Measurements from ENCODE around the gene GPR62. TPM values are rescaled to one million over a fixed set of nuclear protein-coding genes. Genes with fewer than 3 reads are reported as not detected.

Gene GPR62
- total and polyA plus RNA-seq, 9 donors = 0.13 to 0.59 (median 0.50) TPM

GRCh38 chr3:52004906-52005395 is 49.8 kb downstream of the GPR62 start:
- no peaks in the 10 kb centered on the region for H3K9me3 ChIP-seq (replicated peaks; ENCODE audit: control insufficient read depth, low read depth, low read length)
- peaks cover 2% of the 10 kb centered on the region for H3K27me3 ChIP-seq (ENCODE audit: control insufficient read depth, insufficient read depth, low read length)
- H3K27ac ChIP-seq (ENCODE audit: low read length) = peak overlapping the region; percentile 66
- no peak for DNase-seq
- WGBS (ENCODE audit: insufficient coverage) = 64% methylated on average over 4 of the region's 4 CpGs
- no peaks in the 10 kb centered on the region for H3K36me3 ChIP-seq (ENCODE audit: control insufficient read depth, insufficient read depth, low read length)
- H3K4me3 ChIP-seq (ENCODE audit: low read length) = no peak overlapping the region
- H3K4me1 ChIP-seq (ENCODE audit: control insufficient read depth, insufficient read depth, low read length) = peaks cover 42% of the 10 kb centered on the region

DNA sequence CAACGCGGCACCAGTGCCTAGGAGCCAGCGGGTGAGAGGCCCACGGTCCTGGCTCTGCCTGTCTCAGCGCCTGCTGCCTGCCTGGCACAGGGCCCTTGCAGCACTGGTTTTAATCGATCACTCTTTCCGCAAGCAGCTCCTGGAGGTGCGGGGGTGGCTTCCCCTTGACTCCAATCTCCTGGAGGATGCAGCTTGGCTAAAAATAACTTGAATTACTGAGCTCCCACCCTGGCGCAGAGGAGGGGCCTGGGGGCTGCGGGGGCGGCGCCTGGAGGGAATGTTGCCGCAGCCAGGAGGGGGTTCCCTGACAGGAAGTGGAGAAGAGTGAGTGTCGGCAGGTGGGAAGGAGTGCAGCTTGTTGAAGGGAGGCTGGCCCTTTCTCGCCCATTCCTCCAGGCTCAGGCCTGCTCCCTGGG is 50.4 kb downstream of the GPR62 start:
- no peaks in the 10 kb centered on the region for H3K36me3 ChIP-seq (ENCODE audit: control insufficient read depth, insufficient read depth, low read length)
- no peak overlapping the region for H3K4me3 ChIP-seq (ENCODE audit: low read length)
- H3K27me3 ChIP-seq (ENCODE audit: control insufficient read depth, insufficient read depth, low read length) = peaks cover 2% of the 10 kb centered on the region
- WGBS (ENCODE audit: insufficient coverage) = 3% methylated on average over 13 of the region's 15 CpGs
- DNase-seq = peak; percentile 84
- H3K4me1 ChIP-seq (ENCODE audit: control insufficient read depth, insufficient read depth, low read length) = peaks cover 42% of the 10 kb centered on the region
- peak overlapping the region; percentile 55 for H3K27ac ChIP-seq (ENCODE audit: low read length)
- no peaks in the 10 kb centered on the region for H3K9me3 ChIP-seq (replicated peaks; ENCODE audit: control insufficient read depth, low read depth, low read length)

GRCh38 chr3:52006017-52006819 is 51.0 kb downstream of the GPR62 start:
- H3K4me3 ChIP-seq (ENCODE audit: low read length) = no peak overlapping the region
- 49% methylated on average over 7 of the region's 8 CpGs for WGBS (ENCODE audit: insufficient coverage)

DNA sequence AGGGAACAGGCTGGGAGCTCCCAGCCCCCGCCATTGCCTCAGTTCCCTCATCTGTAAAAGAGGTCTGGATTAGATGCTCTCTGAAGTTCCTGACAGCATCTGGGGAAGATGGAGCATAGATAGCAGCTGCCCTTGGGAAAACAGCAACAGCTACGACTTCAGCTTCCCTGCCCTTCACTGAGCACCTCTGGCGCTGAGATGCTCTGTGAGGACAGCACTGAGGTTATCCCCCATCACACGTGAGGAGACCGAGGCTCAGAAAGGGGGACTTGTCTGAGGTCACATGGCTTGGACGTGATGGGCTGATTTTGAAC is 51.6 kb downstream of the GPR62 start:
- WGBS (ENCODE audit: insufficient coverage) = 75% methylated on average over 2 of the region's 6 CpGs
- Histone ChIP-seq H3K4me1 (ENCODE audit: control insufficient read depth, insufficient read depth, low read length) (peaks cover 37% of the 10 kb centered on the region), H3K9me3 (replicated peaks; ENCODE audit: control insufficient read depth, low read depth, low read length) (no peaks in the 10 kb centered on the region), H3K4me3 (ENCODE audit: low read length) (no peak overlapping the region), H3K36me3 (ENCODE audit: control insufficient read depth, insufficient read depth, low read length) (no peaks in the 10 kb centered on the region), H3K27ac (ENCODE audit: low read length) (no peak overlapping the region), H3K27me3 (ENCODE audit: control insufficient read depth, insufficient read depth, low read length) (peaks cover 2% of the 10 kb centered on the region)
- no peak for DNase-seq

More at GRCh38 chr3:52006017-52006819, 51.0 kb downstream of the GPR62 start:
- H3K4me1 ChIP-seq (ENCODE audit: control insufficient read depth, insufficient read depth, low read length) = peaks cover 42% of the 10 kb centered on the region
- peak overlapping the region; percentile 55 for H3K27ac ChIP-seq (ENCODE audit: low read length)
- peaks cover 2% of the 10 kb centered on the region for H3K27me3 ChIP-seq (ENCODE audit: control insufficient read depth, insufficient read depth, low read length)
- DNase-seq = no peak
- no peaks in the 10 kb centered on the region for H3K9me3 ChIP-seq (replicated peaks; ENCODE audit: control insufficient read depth, low read depth, low read length)
- no peaks in the 10 kb centered on the region for H3K36me3 ChIP-seq (ENCODE audit: control insufficient read depth, insufficient read depth, low read length)

Other genes starting within 250 kb of the GPR62 start
- 0.31 TPM for gene GRM2, start 248.3 kb upstream of the GPR62 start, total RNA-seq
- under 1 TPM; 0.36 to 0.78 (median 0.54) TPM for gene GRM2, start 248.3 kb upstream of the GPR62 start, polyA plus RNA-seq (ENCODE audit: insufficient read depth in 1 of 8, insufficient read length in 8 of 8, low replicate concordance in 1 of 8)
- gene IQCF6, start 176.1 kb upstream of the GPR62 start, total RNA-seq = not detected
- not detected for gene IQCF6, start 176.1 kb upstream of the GPR62 start, polyA plus RNA-seq (ENCODE audit: insufficient read depth in 1 of 8, insufficient read length in 8 of 8, low replicate concordance in 1 of 8)
- not detected for gene IQCF2, start 93.8 kb upstream of the GPR62 start, total RNA-seq
- under 1 TPM in 1 of 8 donors, not detected in 7; 0.30 TPM for gene IQCF2, start 93.8 kb upstream of the GPR62 start, polyA plus RNA-seq (ENCODE audit: insufficient read depth in 1 of 8, insufficient read length in 8 of 8, low replicate concordance in 1 of 8)
- gene IQCF5, start 79.8 kb upstream of the GPR62 start, total RNA-seq = not detected
- not detected for gene IQCF5, start 79.8 kb upstream of the GPR62 start, polyA plus RNA-seq (ENCODE audit: insufficient read depth in 1 of 8, insufficient read length in 8 of 8, low replicate concordance in 1 of 8)
- not detected for gene IQCF1, start 52.0 kb upstream of the GPR62 start, total RNA-seq
- not detected for gene IQCF1, start 52.0 kb upstream of the GPR62 start, polyA plus RNA-seq (ENCODE audit: insufficient read depth in 1 of 8, insufficient read length in 8 of 8, low replicate concordance in 1 of 8)
- 15.3 TPM for gene RRP9, start 13.5 kb upstream of the GPR62 start, total RNA-seq
- 10 to 100 TPM; 14.1 to 18.3 (median 16.4) TPM for gene RRP9, start 13.5 kb upstream of the GPR62 start, polyA plus RNA-seq (ENCODE audit: insufficient read depth in 1 of 8, insufficient read length in 8 of 8, low replicate concordance in 1 of 8)
- 5.6 TPM for gene PARP3, start 13.0 kb upstream of the GPR62 start, total RNA-seq
- 1 to 10 TPM; 5.0 to 8.3 (median 6.3) TPM for gene PARP3, start 13.0 kb upstream of the GPR62 start, polyA plus RNA-seq (ENCODE audit: insufficient read depth in 1 of 8, insufficient read length in 8 of 8, low replicate concordance in 1 of 8)
- 48.0 TPM for gene PCBP4, start 12.1 kb downstream of the GPR62 start, total RNA-seq
- gene PCBP4, start 12.1 kb downstream of the GPR62 start, polyA plus RNA-seq (ENCODE audit: insufficient read depth in 1 of 8, insufficient read length in 8 of 8, low replicate concordance in 1 of 8) = 10 to 100 TPM; 61.8 to 91.3 (median 74.4) TPM
- gene ABHD14B, start 18.7 kb downstream of the GPR62 start, total RNA-seq = 11.8 TPM
- 10 to 100 TPM; 18.5 to 30.2 (median 23.6) TPM for gene ABHD14B, start 18.7 kb downstream of the GPR62 start, polyA plus RNA-seq (ENCODE audit: insufficient read depth in 1 of 8, insufficient read length in 8 of 8, low replicate concordance in 1 of 8)
- 15.9 TPM for gene ABHD14A, start 19.7 kb downstream of the GPR62 start, total RNA-seq
- gene ABHD14A, start 19.7 kb downstream of the GPR62 start, polyA plus RNA-seq (ENCODE audit: insufficient read depth in 1 of 8, insufficient read length in 8 of 8, low replicate concordance in 1 of 8) = 10 to 100 TPM; 11.1 to 17.6 (median 13.8) TPM
- gene ACY1, start 28.2 kb downstream of the GPR62 start, total RNA-seq = 13.8 TPM
- 10 to 100 TPM; 10.2 to 20.7 (median 13.9) TPM for gene ACY1, start 28.2 kb downstream of the GPR62 start, polyA plus RNA-seq (ENCODE audit: insufficient read depth in 1 of 8, insufficient read length in 8 of 8, low replicate concordance in 1 of 8)
- 2,497 TPM for gene RPL29, start 40.5 kb downstream of the GPR62 start, total RNA-seq
- 1,000 to 10,000 TPM; 2,610 to 3,484 (median 2,959) TPM for gene RPL29, start 40.5 kb downstream of the GPR62 start, polyA plus RNA-seq (ENCODE audit: insufficient read depth in 1 of 8, insufficient read length in 8 of 8, low replicate concordance in 1 of 8)
- gene DUSP7, start 101.2 kb downstream of the GPR62 start, total RNA-seq = 14.0 TPM
- 10 to 100 TPM; 19.2 to 32.5 (median 26.5) TPM for gene DUSP7, start 101.2 kb downstream of the GPR62 start, polyA plus RNA-seq (ENCODE audit: insufficient read depth in 1 of 8, insufficient read length in 8 of 8, low replicate concordance in 1 of 8)
- gene POC1A, start 199.0 kb downstream of the GPR62 start, total RNA-seq = 3.1 TPM
- 1 to 10 TPM; 4.2 to 7.5 (median 5.7) TPM for gene POC1A, start 199.0 kb downstream of the GPR62 start, polyA plus RNA-seq (ENCODE audit: insufficient read depth in 1 of 8, insufficient read length in 8 of 8, low replicate concordance in 1 of 8)
- gene ALAS1, start 242.8 kb downstream of the GPR62 start, total RNA-seq = 30.4 TPM
- gene ALAS1, start 242.8 kb downstream of the GPR62 start, polyA plus RNA-seq (ENCODE audit: insufficient read depth in 1 of 8, insufficient read length in 8 of 8, low replicate concordance in 1 of 8) = 10 to 100 TPM; 26.4 to 35.4 (median 31.1) TPM

Measured in muscle of leg (tissue), 11 donors.